Dedifferentiated amniotic fluid mesenchymal stem cell (primary cell): ENCODE measurements around the gene SEMA3G.

ENCODE experiments used
- DNase-seq: peaks from one replicate; pipeline ENCODE4 v3.0.0-alpha.2; 2016; ENCODE audit errors: extremely low spot score

SEMA3G gene

GRCh38 chr3:52454250-52454937, 9.5 kb upstream of the SEMA3G start:
- DNase-seq: no peak

GRCh38 chr3:52453496-52454249, 8.8 kb upstream of the SEMA3G start, which contains the start of gene TNNC1:
Gene TNNC1 (minus strand): TSS chr3:52454041. CDS start chr3:52454015, 26 bp downstream.
- DNase-seq: no peak

- DNase-seq: no peak
Observed at GRCh38 chr3:52452570-52453221, 7.8 kb upstream of the SEMA3G start.

GRCh38 chr3:52452126-52452525, 7.2 kb upstream of the SEMA3G start:
- DNase-seq: no peak

GRCh38 chr3:52451237-52452083, 6.6 kb upstream of the SEMA3G start:
- DNase-seq: no peak

- DNase-seq: no peak
Observed at GRCh38 chr3:52450489-52451236, 5.8 kb upstream of the SEMA3G start.

- DNase-seq: no peak
Observed at GRCh38 chr3:52447512-52448355, 2.8 kb upstream of the SEMA3G start.

GRCh38 chr3:52446631-52447511, 2.0 kb upstream of the SEMA3G start:
- peak; percentile 39 for DNase-seq

- DNase-seq: no peak
Observed at GRCh38 chr3:52446042-52446441, 1.1 kb upstream of the SEMA3G start.

- no peak for DNase-seq
Observed at GRCh38 chr3:52443791-52444687, 864 bp downstream of the SEMA3G start.

GRCh38 chr3:52443268-52443610, 1.7 kb downstream of the SEMA3G start:
- DNase-seq: no peak

GRCh38 chr3:52442409-52443267, 2.3 kb downstream of the SEMA3G start:
- DNase-seq: no peak

GRCh38 chr3:52441772-52442332, 3.1 kb downstream of the SEMA3G start:
- no peak for DNase-seq

- DNase-seq: no peak
Observed at GRCh38 chr3:52441091-52441771, 3.7 kb downstream of the SEMA3G start.

- DNase-seq: no peak
Observed at GRCh38 chr3:52440671-52441070, 4.2 kb downstream of the SEMA3G start.

- DNase-seq: no peak
Observed at GRCh38 chr3:52440249-52440551, 4.7 kb downstream of the SEMA3G start.
